KMS-11 (cell line): Measurements from ENCODE around the gene NALF2.
A peak's percentile ranks its signal among the peaks of the same experiment; 100 is the strongest.

ENCODE experiments used
- H2AFZ ChIP-seq: fragments of 200-600 bp; sonication (generic); 2 replicates; pipeline ENCODE4 v1.6.1; 2016; ENCODE audit warnings: antibody characterized with exemption, mixed run types, low read depth
- H3K27ac ChIP-seq: fragments of 200-600 bp; sonication (generic); 2 replicates; pipeline ENCODE4 v1.6.1; 2016; ENCODE audit warnings: mild to moderate bottlenecking, mixed run types
- H3K27me3 ChIP-seq: fragments of 200-600 bp; sonication (generic); 2 replicates; pipeline ENCODE4 v1.6.1; 2017; ENCODE audit warnings: mild to moderate bottlenecking, low read depth, mixed run types, moderate library complexity; ENCODE audit not compliant: insufficient read depth
- H3K36me3 ChIP-seq: fragments of 200-600 bp; sonication (generic); 2 replicates; pipeline ENCODE4 v1.6.1; 2017; ENCODE audit warnings: mild to moderate bottlenecking, mixed run types; ENCODE audit not compliant: insufficient read depth
- H3K4me1 ChIP-seq: fragments of 200-600 bp; sonication (generic); 2 replicates; pipeline ENCODE4 v1.6.1; 2016; ENCODE audit warnings: mild to moderate bottlenecking, low read depth, mixed run types; ENCODE audit not compliant: poor library complexity, severe bottlenecking
- H3K4me2 ChIP-seq: fragments of 200-600 bp; sonication (generic); 2 replicates; pipeline ENCODE4 v1.7.0; 2016; ENCODE audit warnings: mild to moderate bottlenecking, mixed run types
- H3K4me3 ChIP-seq: fragments of 200-600 bp; sonication (generic); IDR thresholded peaks from 2 replicates; pipeline ENCODE4 v1.6.1; 2017; ENCODE audit warnings: low read depth, low read length, mixed read lengths; ENCODE audit not compliant: insufficient read depth
- H3K79me2 ChIP-seq: fragments of 200-600 bp; sonication (generic); 2 replicates; pipeline ENCODE4 v1.6.1; 2016; ENCODE audit warnings: low read depth, mixed run types; ENCODE audit not compliant: insufficient read depth
- H3K9ac ChIP-seq: fragments of 200-600 bp; sonication (generic); 2 replicates; pipeline ENCODE4 v1.6.1; 2016; ENCODE audit warnings: mild to moderate bottlenecking, mixed run types
- H4K20me1 ChIP-seq: fragments of 200-600 bp; sonication (generic); 2 replicates; pipeline ENCODE4 v1.6.1; 2016; ENCODE audit warnings: mild to moderate bottlenecking, mixed run types; ENCODE audit not compliant: insufficient read depth
- CTCF ChIP-seq: fragments of 200-600 bp; sonication (generic); conservative IDR thresholded peaks from 2 replicates; pipeline ENCODE4 v1.6.1; 2017; ENCODE audit warnings: low read depth, mild to moderate bottlenecking, antibody characterized with exemption, low read length, moderate library complexity, mixed read lengths

The NALF2 gene

GRCh38 chrX:69503782-69504625, at the start of gene NALF2:
TSS of gene NALF2 (plus strand) at chrX:69504326. CDS start at chrX:69505283, 957 bp downstream.
- no peaks in the 10 kb centered on the region for H3K4me1 ChIP-seq
- H3K27ac ChIP-seq: peak within 1 kb of the TSS; percentile 59
- peak within 1 kb of the TSS; percentile 69 for H2AFZ ChIP-seq
- H4K20me1 ChIP-seq: no peaks in the 10 kb centered on the region
- no peak for TF ChIP-seq CTCF
- no peaks in the 10 kb centered on the region; the same call in 1 of the 2 replicates for H3K79me2 ChIP-seq
- H3K4me2 ChIP-seq: peak within 1 kb of the TSS; percentile 27; the same call in 1 of the 2 replicates
- H3K9ac ChIP-seq: peak within 1 kb of the TSS; percentile 60; the same call in 1 of the 2 replicates
- no peaks in the 10 kb centered on the region for H3K36me3 ChIP-seq
- no peak within 1 kb of the TSS for H3K4me3 ChIP-seq
- no peaks in the 10 kb centered on the region for H3K27me3 ChIP-seq

GRCh38 chrX:69457756-69458155, 46.4 kb upstream of the NALF2 start:
- TF ChIP-seq CTCF: no peak

GRCh38 chrX:69466546-69466945, 37.6 kb upstream of the NALF2 start:
- Histone ChIP-seq H3K27me3 (no peaks in the 10 kb centered on the region), H3K4me1 (no peaks in the 10 kb centered on the region), H3K4me3 (no peak overlapping the region), H3K36me3 (no peaks in the 10 kb centered on the region), H3K27ac (no peak overlapping the region), H3K9ac (no peak overlapping the region), H3K79me2 (no peaks in the 10 kb centered on the region), H2AFZ (no peak overlapping the region), H3K4me2 (no peak overlapping the region), H4K20me1 (no peaks in the 10 kb centered on the region)
- TF ChIP-seq CTCF: no peak

More at GRCh38 chrX:69457756-69458155, 46.4 kb upstream of the NALF2 start:
- Histone ChIP-seq H3K79me2 (no peaks in the 10 kb centered on the region), H3K4me2 (no peak overlapping the region), H4K20me1 (no peaks in the 10 kb centered on the region), H2AFZ (no peak overlapping the region), H3K27ac (no peak overlapping the region), H3K9ac (no peak overlapping the region), H3K4me3 (no peak overlapping the region), H3K4me1 (no peaks in the 10 kb centered on the region), H3K36me3 (no peaks in the 10 kb centered on the region), H3K27me3 (no peaks in the 10 kb centered on the region)

GRCh38 chrX:69469975-69470374, 34.2 kb upstream of the NALF2 start:
- Histone ChIP-seq H3K27me3 (no peaks in the 10 kb centered on the region), H3K4me3 (no peak overlapping the region), H2AFZ (no peak overlapping the region), H3K79me2 (no peaks in the 10 kb centered on the region), H3K4me2 (no peak overlapping the region), H3K36me3 (no peaks in the 10 kb centered on the region), H3K9ac (no peak overlapping the region), H4K20me1 (no peaks in the 10 kb centered on the region), H3K4me1 (no peaks in the 10 kb centered on the region), H3K27ac (no peak overlapping the region)
- TF ChIP-seq CTCF: no peak
